Vagina (tissue), 2 donors: ENCODE results near the gene CEP162.

Experiments used
- CTCF ChIP-seq, 3 experiments: fragments of 450-650 bp in 2 of 3; fragments of 200-600 bp in 1 of 3; sonication (generic) in 1 of 3; IDR thresholded peaks; one replicate each; pipeline ENCODE4 v1.5.1; 2017 to 2019; ENCODE audit warnings: antibody characterized with exemption in 3 of 3, mild to moderate bottlenecking in 2 of 3, moderate library complexity in 2 of 3
- POLR2A ChIP-seq, 2 donors: fragments of 450-650 bp; IDR thresholded peaks; one replicate each; pipeline ENCODE4 v1.6.1; 2017; ENCODE audit warnings: antibody characterized with exemption in 2 of 2, mild to moderate bottlenecking in 2 of 2, moderate library complexity in 2 of 2
- POLR2AphosphoS5 ChIP-seq, 2 donors: sonication (generic); formaldehyde crosslinking; IDR thresholded peaks; one replicate each; pipeline ENCODE4 v1.9.0; 2017; ENCODE audit warnings: antibody characterized with exemption in 2 of 2, mild to moderate bottlenecking in 2 of 2, low read depth in 1 of 2; ENCODE audit not compliant: insufficient read depth in 1 of 2

- TF ChIP-seq CTCF (IDR thresholded peaks at IDR 0.05) = no peak
- TF ChIP-seq POLR2A (IDR thresholded peaks at IDR 0.05) = no peak
- TF ChIP-seq POLR2AphosphoS5 (IDR thresholded peaks at IDR 0.05; ENCODE audit: insufficient read depth in 1 of 2, low read depth in 1 of 2) = no peak
Measured at GRCh38 chr6:84074988-84075781, 152.3 kb downstream of the CEP162 start.
